Thymus (tissue), 11 donors: ENCODE results near the gene GSC2. TPM values are rescaled to one million over a fixed set of nuclear protein-coding genes. Genes with fewer than 3 reads are reported as not detected.
A peak's percentile ranks its signal among the peaks of the same experiment; 100 is the strongest.

Experiments
- DNase-seq, 9 donors: peaks; one replicate each; pipeline ENCODE4 v3.0.0-alpha.2; 2013; ENCODE audit warnings: low spot score in 9 of 9, low read depth in 6 of 9, missing footprints in 1 of 9
- H3K27ac ChIP-seq, 2 donors: one replicate each; pipeline ENCODE4 v1.5.1; 2013; ENCODE audit warnings: control low read depth in 1 of 2, low read depth in 1 of 2, low read length in 1 of 2, mild to moderate bottlenecking in 1 of 2, moderate library complexity in 1 of 2
- H3K27me3 ChIP-seq, 2 donors: one replicate each; pipeline ENCODE4 v1.5.1; 2013; ENCODE audit warnings: low read length in 1 of 2; ENCODE audit not compliant: control insufficient read depth in 2 of 2, insufficient read depth in 1 of 2
- H3K36me3 ChIP-seq, 2 donors: one replicate each; pipeline ENCODE4 v1.5.1; 2013; ENCODE audit warnings: low read length in 1 of 2, mild to moderate bottlenecking in 1 of 2, moderate library complexity in 1 of 2; ENCODE audit not compliant: control insufficient read depth in 2 of 2, insufficient read depth in 2 of 2
- H3K4me1 ChIP-seq, 2 donors: one replicate each; pipeline ENCODE4 v1.5.1; 2013; ENCODE audit warnings: low read length in 2 of 2; ENCODE audit not compliant: control insufficient read depth in 2 of 2, insufficient read depth in 2 of 2
- H3K4me3 ChIP-seq, 2 donors: one replicate each; pipeline ENCODE4 v1.5.1; 2013; ENCODE audit warnings: low read length in 2 of 2, control low read depth in 1 of 2, mild to moderate bottlenecking in 1 of 2
- H3K9me3 ChIP-seq, 2 donors: one replicate each; pipeline ENCODE4 v1.5.1; 2013; ENCODE audit warnings: low read length in 1 of 2, mild to moderate bottlenecking in 1 of 2; ENCODE audit not compliant: control insufficient read depth in 2 of 2, insufficient read depth in 1 of 2
- WGBS: extraction: QIAGEN DNeasy Blood & Tissue Kit; methylation state at CpG from one replicate; pipeline ENCODE4 v1.1.7; 2013; 5-methylcytosine and 5-hydroxymethylcytosine counted together
- polyA plus RNA-seq: library from polyadenylated mRNA; stranded (reverse); fragments of 200-250 nt; gene quantifications from one replicate; pipeline ENCODE4 v1.2.3, GENCODE V29; 2013
- total RNA-seq: library from RNA; stranded (reverse); fragments of 120-200 nt; gene quantifications from one replicate; pipeline ENCODE4 v1.2.4, GENCODE V29; 2013
- donor health status: healthy.

The GSC2 gene
- total and polyA plus RNA-seq, 2 donors: not detected

DNA sequence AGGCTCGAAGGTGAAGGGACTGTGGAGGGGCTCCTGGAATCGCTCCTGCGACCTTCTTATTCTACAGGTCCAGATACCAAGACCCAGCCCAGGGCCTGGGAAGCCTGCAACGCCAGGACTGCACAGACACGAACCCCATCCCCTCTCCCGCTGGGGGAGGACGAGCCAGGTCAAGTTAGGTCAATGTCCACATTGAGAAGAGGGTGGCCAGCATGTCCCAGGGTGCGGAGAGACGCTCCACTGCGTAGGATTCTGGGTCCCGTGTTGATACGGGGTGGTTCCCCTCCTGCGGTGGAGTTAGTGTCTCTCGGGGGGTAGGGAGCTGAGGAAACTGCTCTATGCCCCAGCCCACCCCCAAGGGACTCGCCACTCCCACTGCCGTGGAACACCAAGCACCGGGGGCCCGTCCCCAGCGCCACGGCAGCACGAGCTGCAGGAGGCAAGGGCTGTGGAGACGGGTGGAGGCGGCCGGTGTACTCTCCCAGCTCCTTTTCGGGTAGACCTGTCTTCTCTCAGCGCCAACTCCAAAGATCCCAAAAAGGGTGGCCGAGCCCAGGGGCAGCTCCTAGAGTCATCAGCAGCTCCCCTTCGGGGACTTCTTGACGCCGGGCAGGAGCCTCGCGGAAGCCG lies 1.6 kb downstream of the GSC2 start:
- H3K36me3 ChIP-seq: no peaks in the 10 kb centered on the region
- H3K4me3 ChIP-seq: no peak overlapping the region
- WGBS: 46% methylated on average over 33 of the region's 33 CpGs
- H3K27me3 ChIP-seq: peaks cover 59 to 69% of the 10 kb centered on the region in 2 donors
- peaks cover 5 to 13% of the 10 kb centered on the region in 2 donors for H3K4me1 ChIP-seq
- peaks cover 5 to 15% of the 10 kb centered on the region in 2 donors for H3K9me3 ChIP-seq
- DNase-seq: no peak
- H3K27ac ChIP-seq: no peak overlapping the region

DNA sequence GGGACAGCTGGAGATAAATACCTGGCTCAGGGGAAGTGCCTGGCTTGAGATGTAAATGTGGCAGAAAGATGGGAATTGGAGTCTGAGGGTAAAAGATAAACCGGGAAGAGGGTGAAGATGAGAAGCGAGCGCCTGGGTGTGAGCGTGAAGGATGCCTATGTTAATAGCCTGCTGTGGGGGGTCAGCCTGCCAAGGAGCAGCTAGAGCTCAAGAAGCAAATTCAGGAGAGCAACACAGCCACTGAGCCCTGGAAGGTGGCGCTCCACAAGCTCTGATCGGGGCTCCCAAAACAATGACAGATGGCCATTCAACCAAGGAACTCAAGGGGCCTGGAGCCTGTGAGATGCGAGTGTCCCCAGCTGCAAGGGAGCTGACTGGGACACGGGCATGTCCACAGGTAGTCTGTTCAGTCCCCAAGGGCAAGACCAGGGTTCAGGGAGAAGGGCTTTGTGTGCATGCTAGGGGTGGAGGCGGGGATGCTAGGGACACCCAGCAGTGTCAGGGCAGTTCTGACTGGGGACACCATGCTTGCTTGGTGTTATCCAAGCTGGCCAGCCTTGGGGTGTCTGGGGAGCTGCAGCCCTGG lies 2.8 kb downstream of the GSC2 start:
- 45% methylated on average over 9 of the region's 9 CpGs for WGBS
- H3K9me3 ChIP-seq: peaks cover 5 to 15% of the 10 kb centered on the region in 2 donors
- H3K36me3 ChIP-seq: peaks cover 2 to 3% of the 10 kb centered on the region in 2 donors
- DNase-seq: no peak
- no peak overlapping the region for H3K27ac ChIP-seq
- peaks cover 57 to 59% of the 10 kb centered on the region in 2 donors for H3K27me3 ChIP-seq
- peaks cover 10 to 18% of the 10 kb centered on the region in 2 donors for H3K4me1 ChIP-seq
- H3K4me3 ChIP-seq: no peak overlapping the region

DNA sequence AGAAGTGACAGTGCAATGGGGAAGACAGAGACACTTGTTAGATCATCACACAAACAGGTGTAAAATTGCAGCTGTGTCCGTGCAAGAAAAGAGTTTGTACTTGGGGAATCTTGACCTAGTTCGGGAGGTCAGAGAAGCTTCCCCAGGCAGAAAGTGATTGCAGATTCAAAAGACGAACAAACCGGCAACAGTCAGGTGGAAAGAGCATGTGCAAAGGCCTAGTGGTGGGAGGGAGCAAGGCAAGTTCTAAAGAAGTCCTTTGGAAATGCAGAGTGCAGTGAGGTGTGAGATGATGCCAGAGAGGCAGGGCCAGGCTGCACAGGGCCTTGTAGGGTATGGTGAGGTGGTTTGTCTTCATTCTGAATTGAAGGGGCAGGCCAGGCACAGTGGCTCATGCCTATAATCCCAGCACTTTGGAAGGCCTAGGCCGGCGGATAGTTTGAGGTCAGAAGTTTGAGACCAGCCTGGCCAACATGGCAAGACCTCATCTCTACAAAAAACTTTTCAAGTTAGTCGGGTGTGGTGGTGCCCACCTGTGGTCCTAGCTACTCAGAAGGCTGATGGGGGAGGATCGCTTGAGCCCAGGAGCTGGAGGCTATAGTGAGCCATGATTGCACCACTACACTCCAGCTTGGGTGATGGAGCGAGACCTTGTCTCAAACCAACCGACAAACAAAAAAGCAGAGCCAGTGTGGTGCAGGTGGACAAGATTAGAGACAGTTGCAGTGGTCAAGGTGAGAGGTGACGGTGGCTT lies 3.7 kb downstream of the GSC2 start:
- DNase-seq: no peak
- peaks cover 11% of the 10 kb centered on the region in 2 donors for H3K36me3 ChIP-seq
- 94% methylated on average over 11 of the region's 11 CpGs for WGBS
- no peak overlapping the region for H3K4me3 ChIP-seq
- peaks cover 2 to 12% of the 10 kb centered on the region in 2 donors for H3K9me3 ChIP-seq
- peaks cover 10 to 18% of the 10 kb centered on the region in 2 donors for H3K4me1 ChIP-seq
- peaks cover 48 to 51% of the 10 kb centered on the region in 2 donors for H3K27me3 ChIP-seq
- no peak overlapping the region for H3K27ac ChIP-seq

DNA sequence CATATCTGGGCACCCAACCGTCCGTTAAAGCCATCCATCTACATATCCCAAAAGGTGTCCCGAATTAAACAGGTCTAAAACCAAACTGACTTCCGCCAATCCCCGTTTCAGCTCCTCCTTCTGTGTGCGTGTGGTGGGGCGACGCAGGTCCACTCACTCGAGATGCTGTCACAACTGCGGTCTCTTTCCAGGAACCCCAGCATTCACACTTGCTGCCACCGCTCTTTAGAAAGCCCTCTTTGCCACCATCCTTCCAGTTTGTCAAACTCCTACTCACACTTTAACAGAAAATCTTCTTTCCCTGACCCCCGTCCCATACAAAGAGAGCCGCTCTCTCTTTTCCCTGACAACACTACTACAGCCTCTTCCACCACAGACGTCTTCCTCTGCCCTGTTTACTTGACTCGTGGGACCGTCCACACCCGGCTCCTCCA lies 6.1 kb downstream of the GSC2 start:
- Histone ChIP-seq H3K27ac (peak overlapping the region; percentile 66 to 81), H3K4me1 (peaks cover 10% of the 10 kb centered on the region in 2 donors), H3K27me3 (peaks cover 27 to 31% of the 10 kb centered on the region in 2 donors), H3K4me3 (peak overlapping the region; percentile 74 to 96), H3K36me3 (peaks cover 35% of the 10 kb centered on the region in 2 donors), H3K9me3 (peaks cover 0 to 5% of the 10 kb centered on the region in 2 donors)
- DNase-seq: peak in 1 of 9 donors; percentile 25
- WGBS: 4% methylated on average over 17 of the region's 17 CpGs

DNA sequence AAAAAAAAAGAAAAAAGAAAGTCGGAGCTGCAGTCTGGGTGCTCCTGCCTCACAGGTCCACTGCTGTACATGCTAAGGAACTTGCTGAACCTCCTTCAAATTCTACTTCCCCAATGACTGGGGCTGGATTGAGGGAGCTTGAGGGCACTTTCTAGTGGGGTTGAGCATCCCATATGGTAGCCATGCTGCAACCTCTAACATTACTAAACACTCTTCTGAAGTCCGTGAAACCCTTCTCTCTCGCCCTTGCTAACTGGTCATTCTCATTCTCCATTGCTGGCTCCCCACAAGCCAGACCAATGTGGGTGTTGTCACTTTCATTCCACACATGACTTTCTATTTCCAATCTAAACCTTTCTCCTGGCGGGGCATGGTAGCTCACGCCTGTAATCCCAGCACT lies 6.9 kb downstream of the GSC2 start:
- Histone ChIP-seq H3K27me3 (peaks cover 19 to 24% of the 10 kb centered on the region in 2 donors), H3K4me1 (peaks cover 10% of the 10 kb centered on the region in 2 donors), H3K9me3 (no peaks in the 10 kb centered on the region), H3K4me3 (no peak overlapping the region), H3K36me3 (peaks cover 43% of the 10 kb centered on the region in 2 donors), H3K27ac (no peak overlapping the region)
- DNase-seq: no peak
- WGBS: 97% methylated on average over 5 of the region's 5 CpGs

DNA sequence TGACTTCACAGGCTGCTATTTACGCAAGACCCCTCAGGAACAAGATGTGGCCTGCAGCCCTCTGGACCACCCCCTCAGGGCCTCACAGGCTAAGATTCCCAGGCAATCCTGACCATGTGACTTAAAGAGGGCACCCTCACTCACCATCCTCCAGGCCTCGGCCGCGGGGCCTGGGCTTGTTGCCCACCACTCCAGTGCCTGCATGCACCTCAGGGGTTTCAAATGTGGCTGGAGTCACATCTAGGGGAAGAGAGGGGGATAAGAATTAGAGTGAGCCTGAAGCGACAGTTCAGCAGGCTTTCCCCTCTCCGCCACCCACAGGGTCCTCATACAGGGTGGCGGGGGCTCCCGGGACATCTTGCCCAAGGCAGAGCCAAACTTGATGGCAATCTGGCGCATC lies 7.7 kb downstream of the GSC2 start:
- 98% methylated on average over 9 of the region's 9 CpGs for WGBS
- Histone ChIP-seq H3K36me3 (peaks cover 51% of the 10 kb centered on the region in 2 donors), H3K4me3 (no peak overlapping the region), H3K4me1 (peaks cover 10% of the 10 kb centered on the region in 2 donors), H3K9me3 (no peaks in the 10 kb centered on the region), H3K27me3 (peaks cover 11 to 15% of the 10 kb centered on the region in 2 donors), H3K27ac (no peak overlapping the region)
- no peak for DNase-seq

DNA sequence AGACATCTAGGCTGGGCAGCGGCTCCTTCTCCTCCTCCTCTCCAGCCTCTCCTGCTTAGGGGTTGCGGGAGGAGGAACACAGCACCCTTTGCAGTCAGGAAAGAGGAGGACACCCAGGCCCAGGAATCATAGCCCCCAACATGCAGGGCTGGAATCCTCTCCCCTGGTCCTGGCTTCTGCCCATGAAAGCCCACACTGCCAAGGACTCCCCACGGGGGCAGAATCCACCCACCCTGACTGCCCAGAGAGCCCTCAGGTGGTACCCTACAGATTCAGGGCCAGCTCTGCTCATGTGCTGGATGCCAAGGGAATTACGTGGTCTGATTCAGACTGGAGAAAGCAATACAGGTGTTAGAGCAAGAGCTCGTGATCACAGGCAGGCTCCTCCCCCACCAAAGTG lies 10.1 kb downstream of the GSC2 start:
- H3K9me3 ChIP-seq: no peaks in the 10 kb centered on the region
- peaks cover 10% of the 10 kb centered on the region in 2 donors for H3K4me1 ChIP-seq
- no peak overlapping the region for H3K27ac ChIP-seq
- DNase-seq: no peak
- peaks cover 62 to 73% of the 10 kb centered on the region in 2 donors for H3K36me3 ChIP-seq
- 96% methylated on average over 5 of the region's 5 CpGs for WGBS
- H3K27me3 ChIP-seq: no peaks in the 10 kb centered on the region
- no peak overlapping the region for H3K4me3 ChIP-seq

DNA sequence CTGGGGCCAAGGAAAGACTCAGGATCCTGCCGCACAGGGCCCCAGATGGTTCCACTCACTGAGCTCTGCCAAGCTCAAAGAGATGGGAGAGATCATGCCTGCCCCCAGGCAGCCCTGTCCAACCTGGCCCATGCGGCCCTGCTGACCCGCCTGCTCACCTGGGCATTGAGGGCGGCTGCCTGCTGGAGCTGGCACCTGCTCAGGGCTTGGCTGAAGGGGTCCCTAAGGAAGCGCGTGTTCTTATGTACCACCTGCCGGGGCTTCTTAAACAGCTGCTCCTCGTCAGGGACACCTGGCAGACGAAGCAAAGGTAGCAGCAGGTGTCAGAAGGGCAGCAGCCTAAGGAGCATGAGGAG lies 11.1 kb downstream of the GSC2 start:
- DNase-seq: no peak

More for the DNA sequence above, 11.1 kb downstream of the GSC2 start:
- H3K27ac ChIP-seq: peak overlapping the region in 1 of 2 donors; percentile 8
- H3K36me3 ChIP-seq: peaks cover 72 to 83% of the 10 kb centered on the region in 2 donors
- no peaks in the 10 kb centered on the region for H3K27me3 ChIP-seq
- H3K4me3 ChIP-seq: no peak overlapping the region
- no peaks in the 10 kb centered on the region for H3K9me3 ChIP-seq
- 97% methylated on average over 9 of the region's 9 CpGs for WGBS
- H3K4me1 ChIP-seq: peaks cover 9% of the 10 kb centered on the region in 2 donors
